ENCODE measurements around the gene UNC13C.

UNC13C gene

DNA sequence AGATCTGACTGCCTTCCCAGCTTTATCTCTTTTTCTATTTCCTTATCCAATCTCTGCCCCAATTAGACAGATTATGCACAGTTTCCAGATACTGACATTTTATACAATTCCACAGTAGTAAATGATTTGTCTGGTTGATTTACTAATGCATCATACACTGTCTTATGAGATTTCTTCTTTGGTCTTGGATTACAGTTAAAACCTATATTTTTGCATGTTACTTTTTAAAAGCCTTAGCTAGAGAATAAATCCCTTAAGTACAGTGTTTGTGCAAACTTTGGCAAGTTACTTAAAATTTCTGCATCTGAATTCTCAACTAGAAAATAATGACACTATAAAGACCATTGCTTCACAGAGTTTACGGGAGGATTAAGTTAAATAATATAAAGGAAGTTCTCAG is 6.0 kb downstream of the UNC13C start:
- Histone ChIP-seq H3K4me3 (replicated peaks; ENCODE audit: insufficient read depth, low read length) (no peak overlapping the region), H3K27ac (replicated peaks) (no peak overlapping the region), H3K27me3 (ENCODE audit: insufficient read depth, poor library complexity, severe bottlenecking) (peaks cover 6% of the 10 kb centered on the region)
- TF ChIP-seq POLR2AphosphoS5 (IDR thresholded peaks at IDR 0.05; ENCODE audit: low read depth): no peak
- TF ChIP-seq GABPA (IDR thresholded peaks at IDR 0.05; ENCODE audit: low read depth): no peak
- DNase-seq (ENCODE audit: low read depth in 1 of 2, low spot score in 1 of 2): no peak

DNA sequence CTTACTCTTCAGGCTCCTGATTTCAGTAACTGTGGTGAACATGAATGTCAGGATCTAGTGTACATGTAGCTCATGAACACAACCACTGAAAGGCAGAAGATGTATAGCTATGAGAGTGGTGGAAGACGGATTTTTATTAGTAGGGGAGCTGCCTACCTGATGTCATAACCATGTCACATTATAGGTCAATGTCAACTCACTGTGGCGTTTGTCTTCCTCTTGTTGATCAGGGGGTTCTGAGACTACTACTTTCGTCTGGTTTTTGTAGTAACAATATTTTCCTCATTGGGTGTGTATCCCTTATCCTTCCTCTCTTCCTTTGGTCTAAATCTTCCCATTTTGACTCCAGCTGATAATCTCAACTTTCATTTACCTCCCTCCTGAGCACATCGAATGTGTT is 7.3 kb downstream of the UNC13C start:
- H3K27me3 ChIP-seq (ENCODE audit: insufficient read depth, poor library complexity, severe bottlenecking): peaks cover 3% of the 10 kb centered on the region
- H3K4me3 ChIP-seq (replicated peaks; ENCODE audit: insufficient read depth, low read length): no peak overlapping the region
- H3K27ac ChIP-seq (replicated peaks): no peak overlapping the region
- TF ChIP-seq, protein P1, sequence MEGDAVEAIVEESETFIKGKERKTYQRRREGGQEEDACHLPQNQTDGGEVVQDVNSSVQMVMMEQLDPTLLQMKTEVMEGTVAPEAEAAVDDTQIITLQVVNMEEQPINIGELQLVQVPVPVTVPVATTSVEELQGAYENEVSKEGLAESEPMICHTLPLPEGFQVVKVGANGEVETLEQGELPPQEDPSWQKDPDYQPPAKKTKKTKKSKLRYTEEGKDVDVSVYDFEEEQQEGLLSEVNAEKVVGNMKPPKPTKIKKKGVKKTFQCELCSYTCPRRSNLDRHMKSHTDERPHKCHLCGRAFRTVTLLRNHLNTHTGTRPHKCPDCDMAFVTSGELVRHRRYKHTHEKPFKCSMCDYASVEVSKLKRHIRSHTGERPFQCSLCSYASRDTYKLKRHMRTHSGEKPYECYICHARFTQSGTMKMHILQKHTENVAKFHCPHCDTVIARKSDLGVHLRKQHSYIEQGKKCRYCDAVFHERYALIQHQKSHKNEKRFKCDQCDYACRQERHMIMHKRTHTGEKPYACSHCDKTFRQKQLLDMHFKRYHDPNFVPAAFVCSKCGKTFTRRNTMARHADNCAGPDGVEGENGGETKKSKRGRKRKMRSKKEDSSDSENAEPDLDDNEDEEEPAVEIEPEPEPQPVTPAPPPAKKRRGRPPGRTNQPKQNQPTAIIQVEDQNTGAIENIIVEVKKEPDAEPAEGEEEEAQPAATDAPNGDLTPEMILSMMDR (IDR thresholded peaks at IDR 0.05; ENCODE audit: insufficient read depth, low read length): no peak
- no peak for TF ChIP-seq GABPA (IDR thresholded peaks at IDR 0.05; ENCODE audit: low read depth)
- TF ChIP-seq, protein P2, sequence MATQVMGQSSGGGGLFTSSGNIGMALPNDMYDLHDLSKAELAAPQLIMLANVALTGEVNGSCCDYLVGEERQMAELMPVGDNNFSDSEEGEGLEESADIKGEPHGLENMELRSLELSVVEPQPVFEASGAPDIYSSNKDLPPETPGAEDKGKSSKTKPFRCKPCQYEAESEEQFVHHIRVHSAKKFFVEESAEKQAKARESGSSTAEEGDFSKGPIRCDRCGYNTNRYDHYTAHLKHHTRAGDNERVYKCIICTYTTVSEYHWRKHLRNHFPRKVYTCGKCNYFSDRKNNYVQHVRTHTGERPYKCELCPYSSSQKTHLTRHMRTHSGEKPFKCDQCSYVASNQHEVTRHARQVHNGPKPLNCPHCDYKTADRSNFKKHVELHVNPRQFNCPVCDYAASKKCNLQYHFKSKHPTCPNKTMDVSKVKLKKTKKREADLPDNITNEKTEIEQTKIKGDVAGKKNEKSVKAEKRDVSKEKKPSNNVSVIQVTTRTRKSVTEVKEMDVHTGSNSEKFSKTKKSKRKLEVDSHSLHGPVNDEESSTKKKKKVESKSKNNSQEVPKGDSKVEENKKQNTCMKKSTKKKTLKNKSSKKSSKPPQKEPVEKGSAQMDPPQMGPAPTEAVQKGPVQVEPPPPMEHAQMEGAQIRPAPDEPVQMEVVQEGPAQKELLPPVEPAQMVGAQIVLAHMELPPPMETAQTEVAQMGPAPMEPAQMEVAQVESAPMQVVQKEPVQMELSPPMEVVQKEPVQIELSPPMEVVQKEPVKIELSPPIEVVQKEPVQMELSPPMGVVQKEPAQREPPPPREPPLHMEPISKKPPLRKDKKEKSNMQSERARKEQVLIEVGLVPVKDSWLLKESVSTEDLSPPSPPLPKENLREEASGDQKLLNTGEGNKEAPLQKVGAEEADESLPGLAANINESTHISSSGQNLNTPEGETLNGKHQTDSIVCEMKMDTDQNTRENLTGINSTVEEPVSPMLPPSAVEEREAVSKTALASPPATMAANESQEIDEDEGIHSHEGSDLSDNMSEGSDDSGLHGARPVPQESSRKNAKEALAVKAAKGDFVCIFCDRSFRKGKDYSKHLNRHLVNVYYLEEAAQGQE (IDR thresholded peaks at IDR 0.05; ENCODE audit: insufficient replicate concordance, low read depth): no peak
- no peak for DNase-seq (ENCODE audit: low read depth in 1 of 2, low spot score in 1 of 2)

DNA sequence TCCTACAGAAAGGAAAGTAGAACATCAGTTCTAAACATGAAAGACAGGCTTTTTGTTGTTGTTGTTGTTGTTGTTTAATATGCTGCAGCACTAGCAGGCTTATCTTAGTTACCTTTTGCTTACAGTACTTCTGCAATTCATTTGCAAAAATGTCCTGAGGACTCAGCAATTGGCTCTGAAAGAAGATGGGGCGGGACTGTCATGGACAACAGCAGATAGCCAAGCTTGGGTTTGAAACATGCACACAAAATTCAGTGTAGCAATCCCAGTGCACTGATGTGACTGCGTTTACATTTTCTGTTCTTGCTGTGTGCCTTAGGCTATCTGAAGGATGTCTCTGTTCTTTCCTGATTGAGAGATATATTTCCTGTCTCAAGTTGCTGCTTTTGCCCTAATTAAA is 9.2 kb downstream of the UNC13C start:
- TF ChIP-seq SPI1 (IDR thresholded peaks at IDR 0.05; ENCODE audit: borderline replicate concordance, low read depth): no peak
- TF ChIP-seq POLR2AphosphoS5 (IDR thresholded peaks at IDR 0.05; ENCODE audit: low read depth): no peak
- TF ChIP-seq, protein P2 (IDR thresholded peaks at IDR 0.05; ENCODE audit: insufficient replicate concordance, low read depth): no peak
- TF ChIP-seq GABPA (IDR thresholded peaks at IDR 0.05; ENCODE audit: low read depth): no peak
- TF ChIP-seq, protein P1 (IDR thresholded peaks at IDR 0.05; ENCODE audit: insufficient read depth, low read length): no peak
- H3K27ac ChIP-seq (replicated peaks): no peak overlapping the region
- DNase-seq (ENCODE audit: low read depth in 1 of 2, low spot score in 1 of 2): no peak
- no peak overlapping the region for H3K4me3 ChIP-seq (replicated peaks; ENCODE audit: insufficient read depth, low read length)
- H3K27me3 ChIP-seq (ENCODE audit: insufficient read depth, poor library complexity, severe bottlenecking): no peaks in the 10 kb centered on the region

DNA sequence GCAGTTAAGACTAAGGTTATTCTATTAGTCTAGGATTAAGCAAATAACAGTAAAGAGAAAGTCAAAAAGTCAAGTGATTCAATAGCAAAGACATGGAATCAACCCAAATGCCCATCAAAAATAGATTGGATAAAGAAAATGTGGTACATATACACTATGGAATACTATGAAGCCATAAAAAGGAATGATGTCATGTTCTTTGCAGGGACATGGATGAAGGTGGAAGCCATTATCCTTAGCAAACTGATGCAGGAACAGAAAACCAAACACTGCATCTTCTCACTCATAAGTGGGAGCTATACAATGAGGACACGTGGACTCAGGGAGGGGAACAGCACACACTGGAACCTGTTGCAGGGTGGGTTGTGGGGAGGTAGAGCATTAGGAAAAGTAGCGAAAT is 29.0 kb downstream of the UNC13C start:
- no peak for TF ChIP-seq GABPA (IDR thresholded peaks at IDR 0.05; ENCODE audit: low read depth)
- TF ChIP-seq POLR2AphosphoS5 (IDR thresholded peaks at IDR 0.05; ENCODE audit: low read depth): no peak
- no peak for TF ChIP-seq SPI1 (IDR thresholded peaks at IDR 0.05; ENCODE audit: borderline replicate concordance, low read depth)
- TF ChIP-seq, protein P1 (IDR thresholded peaks at IDR 0.05; ENCODE audit: insufficient read depth, low read length): no peak
- TF ChIP-seq, protein P2 (IDR thresholded peaks at IDR 0.05; ENCODE audit: insufficient replicate concordance, low read depth): no peak
- no peak overlapping the region for H3K4me3 ChIP-seq (replicated peaks; ENCODE audit: insufficient read depth, low read length)
- no peak overlapping the region for H3K27ac ChIP-seq (replicated peaks)
- DNase-seq (ENCODE audit: low read depth in 1 of 2, low spot score in 1 of 2): no peak
- no peaks in the 10 kb centered on the region for H3K27me3 ChIP-seq (ENCODE audit: insufficient read depth, poor library complexity, severe bottlenecking)
